ENCODE data around the gene PGP. TPM values are rescaled to one million over a fixed set of nuclear protein-coding genes. Genes with fewer than 3 reads are reported as not detected.

PGP gene
- total and polyA plus RNA-seq, 8 donors = 7.1 to 24.4 (median 9.3) TPM

DNA sequence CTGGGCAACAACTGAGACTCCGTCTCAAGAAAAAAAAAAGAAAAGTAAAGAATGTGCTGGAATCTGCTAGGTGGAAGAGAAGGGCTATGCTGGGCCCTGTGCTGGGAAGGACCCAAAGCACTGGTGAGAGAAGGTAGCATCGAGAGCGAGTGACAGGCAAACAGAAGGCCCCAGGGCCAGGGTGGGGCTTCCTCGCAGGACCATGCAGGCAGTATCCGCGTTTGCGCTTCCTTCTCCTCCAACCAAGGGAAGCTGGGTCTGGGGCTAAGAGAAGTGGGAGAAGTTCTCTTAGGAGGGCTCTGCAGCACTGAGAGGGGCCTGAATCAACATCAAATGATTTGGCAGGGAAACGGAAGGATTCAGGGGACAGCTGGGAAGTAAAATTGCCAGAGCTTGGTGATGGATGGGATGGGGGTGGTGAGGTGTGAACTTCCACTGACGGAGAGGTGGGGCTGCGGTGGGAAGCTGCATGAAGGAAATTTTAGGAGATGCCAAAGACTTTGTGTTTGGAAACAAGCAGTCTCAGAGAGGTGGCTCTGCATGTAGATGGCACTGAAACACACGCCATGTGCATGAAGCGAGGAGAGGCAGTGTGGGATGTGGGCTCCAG, 42.0 kb upstream of the PGP start:
- DNase-seq = no peak
- Histone ChIP-seq H3K36me3 (peaks cover 0 to 95% of the 10 kb centered on the region in 2 donors), H3K4me3 (no peak overlapping the region), H3K9me3 (no peaks in the 10 kb centered on the region), H3K27ac (no peak overlapping the region), H3K27me3 (no peaks in the 10 kb centered on the region), H3K4me1 (peaks cover 6 to 12% of the 10 kb centered on the region in 2 donors)
- ATAC-seq = no peak
- intact Hi-C loops (cut with DNase I) = no loop called here
- TF ChIP-seq, protein P1, sequence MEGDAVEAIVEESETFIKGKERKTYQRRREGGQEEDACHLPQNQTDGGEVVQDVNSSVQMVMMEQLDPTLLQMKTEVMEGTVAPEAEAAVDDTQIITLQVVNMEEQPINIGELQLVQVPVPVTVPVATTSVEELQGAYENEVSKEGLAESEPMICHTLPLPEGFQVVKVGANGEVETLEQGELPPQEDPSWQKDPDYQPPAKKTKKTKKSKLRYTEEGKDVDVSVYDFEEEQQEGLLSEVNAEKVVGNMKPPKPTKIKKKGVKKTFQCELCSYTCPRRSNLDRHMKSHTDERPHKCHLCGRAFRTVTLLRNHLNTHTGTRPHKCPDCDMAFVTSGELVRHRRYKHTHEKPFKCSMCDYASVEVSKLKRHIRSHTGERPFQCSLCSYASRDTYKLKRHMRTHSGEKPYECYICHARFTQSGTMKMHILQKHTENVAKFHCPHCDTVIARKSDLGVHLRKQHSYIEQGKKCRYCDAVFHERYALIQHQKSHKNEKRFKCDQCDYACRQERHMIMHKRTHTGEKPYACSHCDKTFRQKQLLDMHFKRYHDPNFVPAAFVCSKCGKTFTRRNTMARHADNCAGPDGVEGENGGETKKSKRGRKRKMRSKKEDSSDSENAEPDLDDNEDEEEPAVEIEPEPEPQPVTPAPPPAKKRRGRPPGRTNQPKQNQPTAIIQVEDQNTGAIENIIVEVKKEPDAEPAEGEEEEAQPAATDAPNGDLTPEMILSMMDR (IDR thresholded peaks at IDR 0.05) = no peak

DNA sequence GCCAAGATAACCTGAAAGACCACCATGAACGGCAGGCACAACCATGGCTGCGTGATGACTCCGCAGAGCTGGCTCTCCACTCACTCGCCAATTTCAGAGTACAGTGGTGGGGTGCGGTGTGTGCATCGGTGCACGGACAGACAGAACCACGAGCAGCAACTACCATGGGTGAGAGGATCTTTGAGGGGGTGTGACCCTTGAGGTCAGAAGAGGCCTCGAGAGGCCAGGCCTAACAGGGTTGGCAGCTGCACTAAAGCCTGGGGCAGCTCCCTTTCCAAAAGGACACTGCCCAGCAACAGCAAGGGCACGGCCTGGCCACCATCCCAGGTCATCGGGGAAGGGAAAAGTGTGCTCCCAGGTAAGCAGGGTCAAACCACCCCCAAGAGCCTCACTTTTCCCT, 38.7 kb upstream of the PGP start:
- Histone ChIP-seq H3K4me1 (peaks cover 14 to 32% of the 10 kb centered on the region in 2 donors), H3K27ac (no peak overlapping the region), H3K4me3 (no peak overlapping the region), H3K36me3 (peaks cover 0 to 61% of the 10 kb centered on the region in 2 donors), H3K9me3 (no peaks in the 10 kb centered on the region), H3K27me3 (no peaks in the 10 kb centered on the region)
- DNase-seq (no peak), ATAC-seq (no peak)
- TF ChIP-seq, protein P1 (IDR thresholded peaks at IDR 0.05) = no peak
- intact Hi-C loops (cut with DNase I) = no loop called here

DNA sequence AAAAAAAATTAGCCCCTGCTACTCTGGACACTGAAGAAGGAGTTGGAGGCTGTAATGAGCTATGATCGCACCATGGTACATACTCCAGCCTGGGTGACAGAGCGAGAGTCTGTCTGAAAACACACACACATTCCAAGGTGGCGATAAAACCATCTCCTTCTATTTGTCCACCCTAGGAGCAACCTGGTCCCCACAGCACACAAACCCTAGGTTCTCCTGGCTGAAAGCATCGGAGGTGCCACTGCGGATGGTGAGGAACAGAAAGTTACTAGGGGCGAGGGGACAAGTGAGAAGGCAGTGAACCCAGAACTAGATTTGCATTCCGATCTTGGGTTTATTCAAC, 38.1 kb upstream of the PGP start:
- H3K27ac ChIP-seq = peak overlapping the region in 1 of 2 donors; percentile 84
- peaks cover 14 to 32% of the 10 kb centered on the region in 2 donors for H3K4me1 ChIP-seq
- H3K36me3 ChIP-seq = peaks cover 0 to 56% of the 10 kb centered on the region in 2 donors
- no peaks in the 10 kb centered on the region for H3K27me3 ChIP-seq
- intact Hi-C loops (cut with DNase I) = no loop called here
- no peak for DNase-seq
- TF ChIP-seq, protein P1 (IDR thresholded peaks at IDR 0.05) = no peak
- H3K4me3 ChIP-seq = no peak overlapping the region
- ATAC-seq = no peak
- no peaks in the 10 kb centered on the region for H3K9me3 ChIP-seq

DNA sequence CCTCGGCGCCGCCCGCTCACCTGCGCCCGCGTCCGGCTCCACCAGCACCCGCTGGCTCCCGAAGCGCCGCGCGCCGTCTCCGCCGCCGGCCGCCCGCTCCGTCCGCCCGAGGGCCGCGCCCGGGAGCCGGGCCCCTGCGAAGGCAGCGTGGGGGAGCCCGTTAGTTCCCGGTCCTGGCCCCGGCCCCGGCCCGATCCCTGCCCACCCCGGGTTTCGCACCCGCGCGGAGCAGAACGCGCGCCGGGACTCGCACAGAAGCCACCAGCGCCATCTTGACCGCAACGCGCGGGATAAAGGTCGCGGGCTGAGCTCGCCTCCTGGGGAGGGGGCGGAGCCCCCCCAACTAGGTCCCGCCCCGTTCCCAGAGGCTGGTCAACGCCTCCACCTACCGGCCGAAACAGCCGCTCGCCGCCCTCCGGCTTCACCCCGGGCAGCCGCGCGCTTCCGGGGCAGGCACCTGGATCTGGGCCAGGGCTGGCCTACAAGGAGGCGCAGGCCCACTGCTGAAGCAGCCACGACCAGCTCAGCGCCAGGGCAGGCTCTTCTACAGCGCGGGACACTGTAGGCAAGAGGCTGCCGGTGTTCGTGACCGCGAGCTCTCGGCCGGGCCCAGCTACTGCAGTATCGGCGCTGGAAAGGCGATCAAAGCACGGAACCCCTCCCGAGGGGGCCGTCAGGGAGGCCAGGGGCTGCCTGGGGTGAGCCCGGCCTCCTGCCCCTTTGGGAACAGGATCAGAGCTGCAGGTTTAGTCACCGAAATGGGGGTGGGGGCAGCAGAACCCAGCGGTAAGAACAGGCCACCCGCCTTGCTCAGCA, 36.9 kb upstream of the PGP start, which contains the start of gene ECI1:
ECI1 (minus strand) TSS at position 292 of the 816 bp plus-strand sequence; CDS start at position 271, 21 bp downstream.
- Histone ChIP-seq H3K27me3 (no peaks in the 10 kb centered on the region), H3K36me3 (peaks cover 0 to 52% of the 10 kb centered on the region in 2 donors), H3K27ac (peak within 1 kb of the TSS; percentile 77 to 84), H3K4me3 (peak within 1 kb of the TSS; percentile 48 to 64), H3K9me3 (no peaks in the 10 kb centered on the region), H3K4me1 (peaks cover 14 to 32% of the 10 kb centered on the region in 2 donors)
- peak; percentile 99 for ATAC-seq
- TF ChIP-seq, protein P1 (IDR thresholded peaks at IDR 0.05) = peak; percentile 48 to 79
- intact Hi-C loops (cut with DNase I) = no loop called here
- DNase-seq = peak; percentile 90 to 100 (median 96)

DNA sequence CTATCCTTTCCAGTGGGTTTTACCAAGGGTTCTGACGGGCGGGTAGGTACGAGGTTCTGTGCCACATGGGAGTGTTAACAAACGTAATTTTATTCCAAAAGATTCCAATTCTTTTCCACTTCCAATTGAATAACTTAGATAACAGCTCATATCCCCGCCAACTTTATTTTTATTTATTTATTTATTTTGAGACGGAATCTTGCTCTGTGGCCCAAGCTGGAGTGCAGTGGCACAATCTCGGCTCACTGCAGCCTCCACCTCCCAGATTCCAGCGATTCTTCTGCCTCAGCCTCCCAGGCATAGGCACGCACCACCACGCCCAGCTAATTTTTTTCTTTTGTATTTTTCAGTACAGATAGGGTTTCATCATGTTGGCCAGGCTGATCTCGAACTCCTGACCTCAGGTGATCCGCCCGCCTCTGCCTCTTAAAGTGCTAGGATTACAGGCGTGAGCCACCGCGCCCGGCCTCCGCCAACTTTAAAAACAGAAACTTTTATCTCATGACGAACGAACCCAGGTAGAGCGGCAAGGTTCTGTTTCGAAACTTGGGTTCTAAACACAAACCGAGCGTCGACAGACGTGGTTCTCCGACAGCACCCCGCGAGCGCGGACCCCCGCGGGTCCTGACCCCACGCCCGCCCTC, 36.1 kb upstream of the PGP start:
- Histone ChIP-seq H3K36me3 (peaks cover 0 to 52% of the 10 kb centered on the region in 2 donors), H3K9me3 (no peaks in the 10 kb centered on the region), H3K4me1 (peaks cover 14 to 32% of the 10 kb centered on the region in 2 donors), H3K27ac (peak overlapping the region; percentile 77 to 84), H3K4me3 (peak overlapping the region; percentile 48 to 64), H3K27me3 (no peaks in the 10 kb centered on the region)
- intact Hi-C loops (cut with DNase I) = no loop called here
- TF ChIP-seq, protein P1 (IDR thresholded peaks at IDR 0.05) = no peak
- ATAC-seq (peak; percentile 3), DNase-seq (no peak)
